ENCODE results near the gene BTN2A1.

BTN2A1 gene

DNA sequence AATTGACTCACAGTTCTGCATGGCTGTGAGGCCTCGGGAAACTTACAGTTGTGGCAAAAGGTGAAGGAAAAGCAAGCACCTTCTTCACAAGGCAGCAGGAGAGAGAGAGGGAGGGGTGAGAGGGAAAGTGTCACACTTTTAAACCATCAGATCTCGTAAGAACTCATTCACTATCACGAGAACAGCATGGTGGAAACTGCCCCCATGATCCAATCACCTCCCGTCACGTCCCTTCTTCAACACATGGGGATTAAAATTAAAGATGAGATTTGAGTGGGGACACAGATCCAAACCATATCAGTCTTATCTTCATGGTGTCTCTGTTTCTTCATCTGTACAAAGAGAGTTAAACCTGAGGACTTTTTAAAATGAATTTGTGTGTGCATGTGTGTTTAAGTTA is 28.6 kb downstream of the BTN2A1 start:
- ATAC-seq (ENCODE audit: low read depth) (no peak), DNase-seq (ENCODE audit: low spot score) (no peak)
- Histone ChIP-seq H3K27ac (ENCODE audit: poor library complexity, severe bottlenecking) (no peak overlapping the region), H3K4me1 (ENCODE audit: insufficient read depth, poor library complexity, severe bottlenecking) (no peaks in the 10 kb centered on the region), H3K9me3 (ENCODE audit: severe bottlenecking) (no peaks in the 10 kb centered on the region), H3K36me3 (ENCODE audit: low read depth) (no peaks in the 10 kb centered on the region), H3K27me3 (ENCODE audit: insufficient read depth, poor library complexity, severe bottlenecking) (no peaks in the 10 kb centered on the region), H3K4me3 (ENCODE audit: severe bottlenecking) (no peak overlapping the region)
- TF ChIP-seq CTCF (IDR thresholded peaks at IDR 0.05; ENCODE audit: poor library complexity, severe bottlenecking), result no peak

DNA sequence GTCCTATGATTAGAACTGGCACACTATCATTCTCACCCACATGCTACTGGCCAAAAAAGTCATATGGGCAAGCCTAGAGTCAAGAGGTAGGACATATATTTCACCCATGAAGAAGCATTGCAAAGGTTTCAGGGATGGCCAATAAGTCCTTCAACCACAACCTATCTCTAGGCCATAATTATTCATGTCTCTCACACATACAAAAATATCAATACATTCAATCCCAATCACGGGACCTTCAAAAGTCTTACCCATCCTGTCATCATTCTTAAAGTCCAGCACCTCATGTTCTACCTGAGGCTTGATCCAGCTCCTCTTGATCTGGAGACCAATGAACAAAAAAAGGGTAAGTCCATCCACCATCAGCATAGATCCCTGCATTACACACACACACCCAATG is 29.7 kb downstream of the BTN2A1 start:
- Histone ChIP-seq H3K27me3 (ENCODE audit: insufficient read depth, poor library complexity, severe bottlenecking) (no peaks in the 10 kb centered on the region), H3K4me1 (ENCODE audit: insufficient read depth, poor library complexity, severe bottlenecking) (no peaks in the 10 kb centered on the region), H3K27ac (ENCODE audit: poor library complexity, severe bottlenecking) (no peak overlapping the region), H3K4me3 (ENCODE audit: severe bottlenecking) (no peak overlapping the region), H3K36me3 (ENCODE audit: low read depth) (no peaks in the 10 kb centered on the region), H3K9me3 (ENCODE audit: severe bottlenecking) (no peaks in the 10 kb centered on the region)
- DNase-seq (ENCODE audit: low spot score), result no peak
- ATAC-seq (ENCODE audit: low read depth), result no peak
- no peak for TF ChIP-seq CTCF (IDR thresholded peaks at IDR 0.05; ENCODE audit: poor library complexity, severe bottlenecking)

DNA sequence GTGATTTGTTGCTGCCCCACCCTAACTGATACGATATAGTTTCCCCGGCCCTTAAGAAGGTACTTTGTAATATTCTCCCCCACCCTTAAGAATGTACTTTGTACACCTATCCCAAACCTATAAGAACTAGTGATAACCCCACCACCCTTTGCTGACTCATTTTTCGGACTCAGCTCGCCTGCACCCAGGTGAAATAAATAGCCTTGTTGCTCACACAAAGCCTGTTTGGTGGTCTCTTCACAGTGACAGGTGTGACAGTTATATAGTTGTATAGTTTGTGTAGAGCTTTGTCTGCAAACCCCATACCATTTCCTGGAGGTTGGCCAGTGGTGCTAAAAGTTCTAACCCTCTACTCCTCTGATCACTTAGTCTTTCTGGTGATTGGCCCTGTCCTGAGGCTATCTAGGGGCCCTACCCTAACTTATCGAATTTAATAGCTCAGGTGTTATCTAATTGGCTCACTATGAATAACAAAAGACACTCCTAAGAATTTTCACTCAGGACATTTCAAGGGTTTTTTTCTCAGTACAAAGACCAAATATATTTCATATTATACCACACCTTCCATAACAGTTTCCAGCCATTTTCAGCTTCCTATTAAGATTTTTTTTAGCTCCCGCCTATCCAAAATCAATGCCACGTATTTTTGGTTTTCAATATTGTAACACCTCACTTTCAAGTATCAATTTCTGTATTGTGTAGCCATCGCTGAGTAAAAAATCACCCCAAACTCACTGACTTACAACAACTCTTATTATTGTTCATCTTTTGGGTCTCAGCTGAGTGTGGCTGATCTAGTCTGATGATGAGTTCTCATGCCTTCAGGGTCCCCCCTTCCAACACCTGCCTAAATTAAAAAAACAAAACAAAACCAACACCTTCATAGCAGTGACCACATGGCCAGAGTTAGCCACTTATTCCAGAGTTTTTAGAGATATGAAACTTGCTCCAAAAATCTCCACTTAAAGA is 32.5 kb downstream of the BTN2A1 start:
- ATAC-seq (ENCODE audit: low read depth), result no peak
- no peak overlapping the region for H3K4me3 ChIP-seq (ENCODE audit: severe bottlenecking)
- no peaks in the 10 kb centered on the region for H3K36me3 ChIP-seq (ENCODE audit: low read depth)
- H3K27ac ChIP-seq (ENCODE audit: poor library complexity, severe bottlenecking), result no peak overlapping the region
- TF ChIP-seq CTCF (IDR thresholded peaks at IDR 0.05; ENCODE audit: poor library complexity, severe bottlenecking), result no peak
- no peaks in the 10 kb centered on the region for H3K27me3 ChIP-seq (ENCODE audit: insufficient read depth, poor library complexity, severe bottlenecking)
- H3K4me1 ChIP-seq (ENCODE audit: insufficient read depth, poor library complexity, severe bottlenecking), result no peaks in the 10 kb centered on the region
- DNase-seq (ENCODE audit: low spot score), result no peak
- no peaks in the 10 kb centered on the region for H3K9me3 ChIP-seq (ENCODE audit: severe bottlenecking)

GRCh38 chr6:26491604-26492003 is 33.8 kb downstream of the BTN2A1 start:
- H3K27ac ChIP-seq (ENCODE audit: poor library complexity, severe bottlenecking), result no peak overlapping the region
- no peak for ATAC-seq (ENCODE audit: low read depth)
- TF ChIP-seq CTCF (IDR thresholded peaks at IDR 0.05; ENCODE audit: poor library complexity, severe bottlenecking), result no peak
- H3K4me3 ChIP-seq (ENCODE audit: severe bottlenecking), result no peak overlapping the region
- H3K9me3 ChIP-seq (ENCODE audit: severe bottlenecking), result no peaks in the 10 kb centered on the region
- no peaks in the 10 kb centered on the region for H3K4me1 ChIP-seq (ENCODE audit: insufficient read depth, poor library complexity, severe bottlenecking)
- no peak for DNase-seq (ENCODE audit: low spot score)
- no peaks in the 10 kb centered on the region for H3K27me3 ChIP-seq (ENCODE audit: insufficient read depth, poor library complexity, severe bottlenecking)
- H3K36me3 ChIP-seq (ENCODE audit: low read depth), result no peaks in the 10 kb centered on the region

DNA sequence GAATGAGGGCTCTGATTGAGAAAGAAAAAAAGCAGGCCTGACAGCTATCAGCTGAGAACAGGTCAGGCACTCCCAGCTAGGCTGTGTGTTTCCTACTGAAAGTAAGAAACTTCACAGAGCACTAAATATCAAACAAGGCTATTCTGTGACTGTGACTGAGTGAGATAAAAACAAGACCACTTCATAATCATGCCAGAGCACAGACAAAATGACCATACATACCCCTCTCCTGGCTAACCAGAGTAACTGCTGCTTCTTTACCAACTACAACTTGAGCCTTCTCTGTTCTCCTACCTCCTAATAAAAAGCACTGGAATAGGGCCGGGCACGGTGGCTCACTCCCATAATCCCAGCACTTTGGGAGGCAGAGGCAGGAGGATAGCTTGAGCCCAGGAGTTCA is 35.5 kb downstream of the BTN2A1 start:
- no peaks in the 10 kb centered on the region for H3K27me3 ChIP-seq (ENCODE audit: insufficient read depth, poor library complexity, severe bottlenecking)
- H3K4me1 ChIP-seq (ENCODE audit: insufficient read depth, poor library complexity, severe bottlenecking), result no peaks in the 10 kb centered on the region
- H3K9me3 ChIP-seq (ENCODE audit: severe bottlenecking), result no peaks in the 10 kb centered on the region
- DNase-seq (ENCODE audit: low spot score), result no peak
- no peak overlapping the region for H3K4me3 ChIP-seq (ENCODE audit: severe bottlenecking)
- TF ChIP-seq CTCF (IDR thresholded peaks at IDR 0.05; ENCODE audit: poor library complexity, severe bottlenecking), result peak; percentile 18
- peak; percentile 58; the same call in 2 of the 3 replicates for ATAC-seq (ENCODE audit: low read depth)
- H3K27ac ChIP-seq (ENCODE audit: poor library complexity, severe bottlenecking), result no peak overlapping the region
- H3K36me3 ChIP-seq (ENCODE audit: low read depth), result no peaks in the 10 kb centered on the region
